ENCODE results near the gene MESP1.

Gene MESP1

GRCh38 chr15:89767411-89767915 lies 16.4 kb upstream of the MESP1 start:
- POLR2A ChIA-PET (ENCODE audit: low non-redundant PET): no interaction called here

GRCh38 chr15:89766357-89767311 lies 15.6 kb upstream of the MESP1 start:
- TF ChIP-seq CTCF (conservative IDR thresholded peaks at IDR 0.05; ENCODE audit: low read depth): no peak
- POLR2A ChIA-PET (ENCODE audit: low non-redundant PET): no interaction called here
- CTCF ChIA-PET: interaction anchor here (0.6 kb wide), 1 partner anchor 410 kb away, joined by 6 read pairs; no protein-coding TSS in a partner anchor
- H3K27ac ChIP-seq: no peak overlapping the region
- no peak for DNase-seq (ENCODE audit: low spot score)

More at GRCh38 chr15:89767411-89767915, 16.4 kb upstream of the MESP1 start:
- no peak overlapping the region for H3K27ac ChIP-seq
- CTCF ChIA-PET: interaction anchor here (0.6 kb wide), 1 partner anchor 411 kb away, joined by 6 read pairs; no protein-coding TSS in a partner anchor
- TF ChIP-seq CTCF (conservative IDR thresholded peaks at IDR 0.05; ENCODE audit: low read depth): no peak
- no peak for DNase-seq (ENCODE audit: low spot score)

- no peak for DNase-seq (ENCODE audit: low spot score)
- ChIA-PET POLR2A (ENCODE audit: low non-redundant PET) (no interaction called here), CTCF (no interaction called here)
- no peak overlapping the region for H3K27ac ChIP-seq
- TF ChIP-seq CTCF (conservative IDR thresholded peaks at IDR 0.05; ENCODE audit: low read depth): no peak
Observed at GRCh38 chr15:89765694-89766093, 14.6 kb upstream of the MESP1 start.

- POLR2A ChIA-PET (ENCODE audit: low non-redundant PET): interaction anchor here (0.6 kb wide), 1 partner anchor 59 kb away, joined by 3 read pairs; no protein-coding TSS in a partner anchor
- CTCF ChIA-PET: interaction anchor here (0.5 to 5.0 kb wide), 10 partner anchors 11 to 548 kb away, joined by 3 to 86 read pairs (median 5); partner anchors contain the start of gene MESP2
- TF ChIP-seq CTCF (conservative IDR thresholded peaks at IDR 0.05; ENCODE audit: low read depth): no peak
- peak overlapping the region; percentile 68 for H3K27ac ChIP-seq
- no peak for DNase-seq (ENCODE audit: low spot score)
Observed at GRCh38 chr15:89761929-89762328, 10.9 kb upstream of the MESP1 start.

GRCh38 chr15:89761009-89761831 lies 10.2 kb upstream of the MESP1 start:
- POLR2A ChIA-PET (ENCODE audit: low non-redundant PET): interaction anchor here (0.6 kb wide), 1 partner anchor 60 kb away, joined by 3 read pairs; no protein-coding TSS in a partner anchor
- no peak for DNase-seq (ENCODE audit: low spot score)
- TF ChIP-seq CTCF (conservative IDR thresholded peaks at IDR 0.05; ENCODE audit: low read depth): peak; percentile 70
- CTCF ChIA-PET: interaction anchor here (0.5 to 5.0 kb wide), 23 partner anchors 9 to 547 kb away, joined by 3 to 86 read pairs (median 4); partner anchors contain the start of genes AP3S2 and MESP2
- peak overlapping the region; percentile 68 for H3K27ac ChIP-seq
